GM21423 (cell line): ENCODE data around the gene NPEPPS.

ENCODE experiments used
- ATAC-seq: cut with Tn5 transposase; IDR thresholded peaks from one replicate; pipeline ENCODE4 v1.9.1; 2021; ENCODE audit warnings: mild to moderate bottlenecking, moderate library complexity; ENCODE audit not compliant: unreplicated experiment

Gene NPEPPS

GRCh38 chr17:47660064-47660492, 129.2 kb downstream of the NPEPPS start:
- ATAC-seq: peak; percentile 67

- ATAC-seq: no peak
Observed at GRCh38 chr17:47663912-47664623, 133.2 kb downstream of the NPEPPS start.

- no peak for ATAC-seq
Observed at GRCh38 chr17:47664624-47664941, 133.7 kb downstream of the NPEPPS start.

GRCh38 chr17:47665655-47666054, 134.7 kb downstream of the NPEPPS start:
- no peak for ATAC-seq

- ATAC-seq: no peak
Observed at GRCh38 chr17:47669081-47669480, 138.2 kb downstream of the NPEPPS start.

GRCh38 chr17:47670064-47670463, 139.2 kb downstream of the NPEPPS start:
- ATAC-seq: no peak
